GM18867 (cell line): ENCODE data around the gene GRIA1.

Experiments
- ATAC-seq: cut with Tn5 transposase; IDR thresholded peaks from one replicate; pipeline ENCODE4 v1.9.1; 2021; ENCODE audit warnings: mild to moderate bottlenecking, moderate library complexity; ENCODE audit not compliant: unreplicated experiment

GRIA1 gene

GRCh38 chr5:153774686-153775085, 284.2 kb downstream of the GRIA1 start:
- no peak for ATAC-seq

- ATAC-seq, result no peak
Measured at GRCh38 chr5:153775923-153776322, 285.5 kb downstream of the GRIA1 start.

GRCh38 chr5:153777681-153778581, 287.5 kb downstream of the GRIA1 start:
- ATAC-seq, result no peak

GRCh38 chr5:153779836-153780235, 289.4 kb downstream of the GRIA1 start:
- ATAC-seq, result no peak

GRCh38 chr5:153780876-153781705, 290.6 kb downstream of the GRIA1 start:
- ATAC-seq, result no peak

- no peak for ATAC-seq
Measured at GRCh38 chr5:153782589-153783361, 292.3 kb downstream of the GRIA1 start.

- ATAC-seq, result no peak
Measured at GRCh38 chr5:153783362-153783658, 292.8 kb downstream of the GRIA1 start.

- no peak for ATAC-seq
Measured at GRCh38 chr5:153784277-153784676, 293.8 kb downstream of the GRIA1 start.

- ATAC-seq, result no peak
Measured at GRCh38 chr5:153791339-153791738, 300.9 kb downstream of the GRIA1 start.

GRCh38 chr5:153792305-153792704, 301.8 kb downstream of the GRIA1 start:
- no peak for ATAC-seq

- ATAC-seq, result no peak
Measured at GRCh38 chr5:153793699-153794098, 303.2 kb downstream of the GRIA1 start.

- ATAC-seq, result no peak
Measured at GRCh38 chr5:153794327-153794726, 303.9 kb downstream of the GRIA1 start.

GRCh38 chr5:153796527-153796926, 306.1 kb downstream of the GRIA1 start:
- ATAC-seq, result no peak

GRCh38 chr5:153797484-153797883, 307.0 kb downstream of the GRIA1 start:
- ATAC-seq, result peak; percentile 88

- no peak for ATAC-seq
Measured at GRCh38 chr5:153798830-153799229, 308.4 kb downstream of the GRIA1 start.

- ATAC-seq, result no peak
Measured at GRCh38 chr5:153799466-153799865, 309.0 kb downstream of the GRIA1 start.

- ATAC-seq, result no peak
Measured at GRCh38 chr5:153802050-153802821, 311.8 kb downstream of the GRIA1 start.

- no peak for ATAC-seq
Measured at GRCh38 chr5:153807801-153808200, 317.3 kb downstream of the GRIA1 start.

- ATAC-seq, result no peak
Measured at GRCh38 chr5:153809166-153809565, 318.7 kb downstream of the GRIA1 start.

- ATAC-seq, result no peak
Measured at GRCh38 chr5:153813901-153814300, 323.4 kb downstream of the GRIA1 start.

GRCh38 chr5:153816870-153817269, 326.4 kb downstream of the GRIA1 start:
- ATAC-seq, result no peak
